ENCODE data around the gene LONP1.
"Not testable (repeated sequence)": the region's sequence is repeated elsewhere in the genome, so short reads cannot be mapped to it uniquely, and the experiment has no call there.

DNA sequence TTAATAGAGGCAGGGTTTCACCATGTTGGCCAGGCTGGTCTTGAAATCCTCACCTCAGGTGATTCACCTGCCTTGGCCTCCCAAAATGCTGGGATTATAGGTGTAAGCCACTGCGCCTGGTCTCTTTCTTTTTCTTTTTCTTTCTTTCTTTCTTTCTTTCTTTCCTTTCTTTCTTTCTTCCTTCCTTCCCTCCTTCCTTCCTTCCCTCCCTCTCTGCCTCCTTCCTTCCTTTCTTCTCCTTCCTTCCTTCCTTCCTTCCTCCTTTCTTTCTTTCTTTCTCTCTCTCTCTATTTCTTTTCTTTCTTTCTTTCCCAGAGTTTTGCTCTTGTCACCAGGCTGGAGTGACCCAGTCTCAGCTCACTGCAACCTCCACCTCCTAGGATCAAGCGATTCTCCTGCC is 13.2 kb upstream of the LONP1 start:
- TF ChIP-seq CTCF (IDR thresholded peaks at IDR 0.05; ENCODE audit: insufficient read depth, low read depth, low read length); EZH2 (IDR thresholded peaks at IDR 0.05; ENCODE audit: insufficient read depth, low read length): not testable (repeated sequence)
